ENCODE results near the gene NEK8.
A peak's percentile ranks its signal among the peaks of the same experiment; 100 is the strongest.

The NEK8 gene

DNA sequence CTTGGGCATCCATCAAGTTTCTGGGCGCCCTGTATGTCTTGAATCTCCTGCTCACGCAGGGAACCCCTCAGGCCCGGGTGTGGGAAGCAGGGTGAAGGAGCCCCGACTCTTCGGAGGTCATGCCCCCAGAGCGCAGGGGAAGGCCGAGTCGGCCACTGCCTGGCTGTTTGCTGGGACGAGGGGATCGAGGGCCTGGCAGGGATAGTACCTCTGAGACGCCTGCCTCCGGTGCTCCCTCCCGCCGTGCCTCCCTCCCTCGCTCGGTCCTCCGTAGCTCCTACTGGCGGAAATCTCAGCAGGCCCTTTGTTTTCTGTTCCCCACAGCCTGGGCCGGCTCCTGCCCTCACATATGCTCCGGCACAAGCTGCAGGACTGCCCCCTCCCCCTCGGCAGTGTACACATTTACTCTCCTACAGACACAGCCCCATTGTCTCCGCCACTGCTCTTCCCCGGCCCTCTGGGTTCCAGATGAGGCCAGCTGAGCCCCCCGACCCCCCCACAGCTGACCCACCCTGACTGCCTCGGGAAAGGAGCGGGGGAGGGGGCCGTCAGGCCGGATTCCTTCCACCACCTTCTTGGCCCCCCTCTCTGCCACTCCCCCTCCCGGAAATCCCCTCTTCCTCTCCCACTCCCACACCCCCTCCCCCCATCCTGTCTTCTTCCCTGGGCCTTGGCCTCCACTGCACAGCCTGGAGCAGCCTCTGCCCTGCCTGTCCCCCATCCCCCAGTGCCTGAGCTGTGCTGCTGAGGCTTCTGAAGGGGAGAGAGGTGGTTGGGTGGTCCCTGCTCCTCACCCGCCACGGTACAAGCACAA is 16.6 kb downstream of the NEK8 start:
- DNase-seq (ENCODE audit: low spot score), result peak; percentile 87

DNA sequence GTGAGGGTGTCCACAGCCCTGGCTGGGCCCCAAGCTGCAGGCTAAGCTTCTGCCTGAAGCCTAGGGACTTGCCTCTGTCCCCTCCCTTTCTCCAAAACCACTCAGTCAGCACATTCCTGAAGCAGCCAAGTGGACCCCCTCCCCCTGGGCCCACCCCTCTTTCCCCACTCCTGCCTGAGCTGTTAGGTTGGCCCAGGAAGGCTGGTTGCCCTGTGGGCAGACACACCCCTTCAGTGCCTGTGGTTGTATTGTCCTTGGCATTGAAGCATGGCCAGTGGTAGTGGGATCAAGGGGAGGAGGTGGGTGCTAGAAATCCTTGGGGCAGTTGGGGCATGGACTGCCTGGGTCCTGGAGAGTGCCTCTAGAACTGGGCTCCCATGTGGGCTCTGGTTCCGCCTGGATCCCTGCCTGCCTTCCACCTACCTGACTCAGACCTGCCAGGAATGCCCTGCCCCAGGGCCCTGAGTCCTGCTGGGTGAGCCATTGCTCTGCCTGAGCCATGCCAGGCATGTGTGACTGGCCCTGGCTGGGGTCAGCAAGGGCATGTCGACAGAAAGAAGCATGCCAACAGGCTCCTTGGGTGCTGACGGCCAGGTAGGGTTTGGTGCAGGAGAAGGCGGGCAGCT is 17.3 kb downstream of the NEK8 start:
- no peak for DNase-seq (ENCODE audit: low spot score)

DNA sequence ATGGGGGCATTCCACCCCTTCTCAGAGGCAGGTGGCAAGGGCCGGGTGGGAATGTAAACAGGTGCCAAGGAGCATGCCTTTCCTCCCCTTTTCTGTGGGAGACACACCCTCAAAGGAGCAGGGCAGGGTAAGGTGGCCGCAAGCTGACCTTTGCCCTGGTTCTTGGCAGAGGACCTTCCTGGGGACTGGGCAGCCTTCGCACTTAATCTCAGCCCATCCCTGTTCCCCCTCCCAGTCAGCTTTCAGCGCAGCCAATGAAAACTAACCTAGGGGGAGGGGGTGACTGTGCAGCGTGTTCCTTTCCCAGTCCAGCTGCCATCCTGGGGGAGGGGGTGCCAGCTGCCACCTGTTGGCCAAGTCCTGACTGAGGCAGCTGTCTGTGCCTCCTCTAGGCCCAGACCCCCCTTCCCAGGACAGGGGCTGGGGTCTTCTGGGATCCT is 18.0 kb downstream of the NEK8 start:
- no peak for DNase-seq (ENCODE audit: low spot score)

DNA sequence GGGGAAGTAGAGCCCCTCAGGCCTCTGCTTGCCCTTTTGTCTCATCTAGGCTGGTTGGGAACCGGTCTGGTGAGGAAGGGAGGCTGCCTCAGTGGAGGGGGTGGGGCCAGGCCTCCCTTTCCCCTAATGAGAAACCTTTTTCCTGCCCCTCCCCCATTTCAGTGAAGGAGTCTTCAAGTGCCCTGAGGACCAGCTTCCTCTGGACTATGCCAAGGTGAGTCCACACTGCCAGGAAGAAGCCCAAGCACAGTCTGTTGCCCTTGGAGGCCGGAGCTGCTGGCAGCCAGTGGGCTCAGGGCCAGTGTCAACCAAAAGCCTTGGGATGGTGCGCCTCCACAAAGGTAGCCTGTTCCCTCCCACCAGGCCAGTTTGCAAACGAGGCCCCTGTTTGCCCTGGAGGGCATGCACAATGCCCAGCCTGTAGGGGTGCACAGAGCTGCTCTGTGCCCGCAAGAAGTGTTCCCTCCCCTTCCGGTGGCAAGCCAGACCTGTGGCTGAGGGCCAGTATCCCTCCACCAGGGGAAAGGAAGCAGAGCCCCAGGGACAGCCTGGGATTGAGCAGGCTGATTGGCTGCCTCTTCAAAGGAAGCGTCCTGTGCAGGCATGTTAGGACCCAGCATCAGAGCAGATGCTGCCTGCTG is 18.6 kb downstream of the NEK8 start:
- DNase-seq (ENCODE audit: low spot score), result peak; percentile 74

DNA sequence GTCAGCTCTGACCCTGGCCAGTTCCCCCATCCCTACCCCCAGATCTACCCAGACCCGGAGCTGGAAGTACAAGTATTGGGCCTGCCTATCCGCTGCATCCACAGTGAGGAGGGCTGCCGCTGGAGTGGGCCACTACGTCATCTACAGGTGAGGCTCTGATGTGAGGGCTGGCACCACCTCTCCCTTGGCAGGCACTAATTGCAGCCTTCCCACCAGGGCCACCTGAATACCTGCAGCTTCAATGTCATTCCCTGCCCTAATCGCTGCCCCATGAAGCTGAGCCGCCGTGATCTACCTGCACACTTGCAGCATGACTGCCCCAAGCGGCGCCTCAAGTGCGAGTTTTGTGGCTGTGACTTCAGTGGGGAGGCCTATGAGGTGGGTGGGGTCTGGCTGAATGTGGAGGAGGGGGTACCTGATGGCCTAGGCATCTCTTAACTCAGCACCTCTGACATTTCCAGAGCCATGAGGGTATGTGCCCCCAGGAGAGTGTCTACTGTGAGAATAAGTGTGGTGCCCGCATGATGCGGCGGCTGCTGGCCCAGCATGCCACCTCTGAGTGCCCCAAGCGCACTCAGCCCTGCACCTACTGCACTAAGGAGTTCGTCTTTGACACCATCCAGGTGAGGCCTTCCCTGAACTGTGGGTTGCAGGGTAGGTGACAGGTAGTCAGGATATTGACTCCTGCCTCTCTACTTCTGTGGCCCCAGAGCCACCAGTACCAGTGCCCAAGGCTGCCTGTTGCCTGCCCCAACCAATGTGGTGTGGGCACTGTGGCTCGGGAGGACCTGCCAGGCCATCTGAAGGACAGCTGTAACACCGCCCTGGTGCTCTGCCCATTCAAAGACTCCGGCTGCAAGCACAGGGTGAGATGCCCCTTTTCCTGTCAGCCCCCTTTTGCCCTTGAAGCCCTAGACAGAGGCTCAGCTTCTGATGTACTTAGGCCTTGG is 19.5 kb downstream of the NEK8 start:
- DNase-seq (ENCODE audit: low spot score), result peak; percentile 52

DNA sequence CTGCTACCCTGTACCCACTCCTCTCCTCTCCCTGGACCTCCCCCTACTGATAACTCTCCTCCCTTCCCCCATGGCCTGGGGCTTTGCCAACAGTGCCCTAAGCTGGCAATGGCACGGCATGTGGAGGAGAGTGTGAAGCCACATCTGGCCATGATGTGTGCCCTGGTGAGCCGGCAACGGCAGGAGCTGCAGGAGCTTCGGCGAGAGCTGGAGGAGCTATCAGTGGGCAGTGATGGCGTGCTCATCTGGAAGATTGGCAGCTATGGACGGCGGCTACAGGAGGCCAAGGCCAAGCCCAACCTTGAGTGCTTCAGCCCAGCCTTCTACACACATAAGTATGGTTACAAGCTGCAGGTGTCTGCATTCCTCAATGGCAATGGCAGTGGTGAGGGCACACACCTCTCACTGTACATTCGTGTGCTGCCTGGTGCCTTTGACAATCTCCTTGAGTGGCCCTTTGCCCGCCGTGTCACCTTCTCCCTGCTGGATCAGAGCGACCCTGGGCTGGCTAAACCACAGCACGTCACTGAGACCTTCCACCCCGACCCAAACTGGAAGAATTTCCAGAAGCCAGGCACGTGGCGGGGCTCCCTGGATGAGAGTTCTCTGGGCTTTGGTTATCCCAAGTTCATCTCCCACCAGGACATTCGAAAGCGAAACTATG is 20.4 kb downstream of the NEK8 start:
- DNase-seq (ENCODE audit: low spot score), result peak; percentile 53

DNA sequence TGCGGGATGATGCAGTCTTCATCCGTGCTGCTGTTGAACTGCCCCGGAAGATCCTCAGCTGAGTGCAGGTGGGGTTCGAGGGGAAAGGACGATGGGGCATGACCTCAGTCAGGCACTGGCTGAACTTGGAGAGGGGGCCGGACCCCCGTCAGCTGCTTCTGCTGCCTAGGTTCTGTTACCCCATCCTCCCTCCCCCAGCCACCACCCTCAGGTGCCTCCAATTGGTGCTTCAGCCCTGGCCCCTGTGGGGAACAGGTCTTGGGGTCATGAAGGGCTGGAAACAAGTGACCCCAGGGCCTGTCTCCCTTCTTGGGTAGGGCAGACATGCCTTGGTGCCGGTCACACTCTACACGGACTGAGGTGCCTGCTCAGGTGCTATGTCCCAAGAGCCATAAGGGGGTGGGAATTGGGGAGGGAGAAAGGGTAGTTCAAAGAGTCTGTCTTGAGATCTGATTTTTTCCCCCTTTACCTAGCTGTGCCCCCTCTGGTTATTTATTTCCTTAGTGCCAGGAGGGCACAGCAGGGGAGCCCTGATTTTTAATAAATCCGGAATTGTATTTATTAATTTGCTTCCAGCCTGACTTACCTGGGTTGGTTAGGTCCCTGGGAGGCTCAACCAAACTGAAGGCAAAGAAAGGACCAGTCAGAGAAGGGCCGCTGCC is 21.1 kb downstream of the NEK8 start:
- peak; percentile 58 for DNase-seq (ENCODE audit: low spot score)

DNA sequence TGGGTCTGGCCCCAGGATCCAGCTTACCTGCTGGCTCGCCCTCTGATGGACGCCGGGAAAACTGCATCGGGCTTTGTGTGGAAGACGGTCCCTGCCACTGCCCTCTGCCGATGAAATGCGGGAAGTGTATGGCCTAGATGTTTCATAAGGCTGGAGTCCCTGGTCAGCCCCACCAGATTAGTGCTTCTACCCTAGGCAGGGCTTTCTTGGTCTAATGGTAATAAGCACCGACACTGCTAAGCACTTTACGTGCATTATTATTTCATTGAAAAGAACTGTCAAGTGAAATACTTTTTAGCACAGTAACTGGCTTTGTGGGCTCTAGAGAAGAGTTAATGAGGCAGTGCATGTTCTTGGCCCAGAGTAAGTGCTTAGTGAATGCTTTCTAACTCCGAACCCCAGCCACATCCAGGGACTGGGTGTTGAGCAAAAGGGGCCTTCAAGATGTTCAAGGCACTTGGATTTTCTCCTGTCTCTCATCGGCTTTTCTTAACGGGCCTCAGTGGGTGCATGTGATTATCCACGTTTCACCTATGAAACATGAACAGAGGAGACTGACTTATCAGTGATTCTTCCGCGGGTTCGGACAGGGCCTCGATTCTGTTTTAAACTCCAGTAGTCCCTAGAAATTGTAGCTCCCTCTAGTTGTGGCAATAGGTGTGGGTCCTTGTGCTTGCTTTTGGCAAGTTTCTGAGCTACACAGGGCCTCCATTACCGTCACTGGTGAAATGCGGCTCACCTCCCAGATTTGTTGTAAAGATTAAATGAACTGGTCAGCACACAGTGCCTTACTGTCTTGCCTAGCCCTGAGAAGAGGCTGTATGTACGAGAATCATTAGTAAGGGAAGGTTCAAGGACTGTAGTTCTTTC is 21.8 kb downstream of the NEK8 start:
- DNase-seq (ENCODE audit: low spot score), result peak; percentile 96

DNA sequence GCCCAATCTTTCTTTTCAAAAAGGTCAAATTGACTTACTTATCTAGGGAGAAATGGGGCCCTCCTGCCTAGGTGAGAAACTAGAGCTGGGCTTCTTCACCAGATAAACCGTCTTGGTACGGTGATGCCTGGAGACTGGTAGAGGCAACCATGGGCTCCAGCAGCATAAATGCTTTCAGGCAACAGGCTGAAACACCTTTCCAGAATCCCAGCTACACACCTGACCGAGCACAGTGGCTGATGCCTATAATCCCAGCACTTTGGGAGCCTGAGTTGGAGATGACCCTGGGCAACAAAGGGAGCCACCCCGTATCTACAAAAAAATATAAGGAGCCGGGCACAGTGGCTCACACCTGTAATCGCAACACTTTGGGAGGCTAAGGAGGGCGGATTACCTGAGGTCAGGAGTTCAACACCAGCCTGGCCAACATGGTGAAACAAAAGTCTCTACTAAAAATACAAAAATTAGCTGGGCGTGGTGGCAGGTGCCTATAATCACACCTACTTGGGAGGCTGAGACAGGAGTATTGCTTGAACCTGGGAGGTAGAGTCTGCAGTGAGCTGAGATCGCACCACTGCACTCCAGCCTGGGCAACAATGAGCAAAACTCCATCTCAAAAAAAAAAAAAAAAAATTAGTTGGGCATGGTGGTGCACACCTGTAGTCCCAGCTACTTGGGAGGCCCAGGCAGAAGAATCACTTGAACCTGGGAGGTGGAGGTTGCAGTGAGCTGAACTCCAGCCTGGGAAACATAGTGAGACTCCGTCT is 23.2 kb downstream of the NEK8 start:
- no peak for DNase-seq (ENCODE audit: low spot score)

DNA sequence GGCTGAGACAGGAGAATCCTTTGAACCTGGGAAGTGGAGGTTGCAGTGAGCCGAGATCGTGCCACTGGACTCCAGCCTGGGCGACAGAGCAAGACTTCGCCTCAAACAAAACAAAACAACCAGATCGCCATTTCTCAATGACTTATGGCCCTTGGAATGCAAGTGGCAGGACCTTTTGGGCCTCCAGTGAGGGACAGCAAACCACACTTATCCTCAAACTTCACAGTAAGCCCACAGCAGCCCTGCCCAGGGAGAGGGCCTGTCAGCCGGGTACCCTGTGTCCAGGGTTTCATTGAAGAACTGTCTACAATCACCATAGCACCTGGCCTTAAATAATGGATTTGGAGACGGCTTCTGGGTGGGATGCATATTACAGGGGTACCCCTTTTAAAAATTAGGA is 26.9 kb downstream of the NEK8 start:
- DNase-seq (ENCODE audit: low spot score), result no peak

DNA sequence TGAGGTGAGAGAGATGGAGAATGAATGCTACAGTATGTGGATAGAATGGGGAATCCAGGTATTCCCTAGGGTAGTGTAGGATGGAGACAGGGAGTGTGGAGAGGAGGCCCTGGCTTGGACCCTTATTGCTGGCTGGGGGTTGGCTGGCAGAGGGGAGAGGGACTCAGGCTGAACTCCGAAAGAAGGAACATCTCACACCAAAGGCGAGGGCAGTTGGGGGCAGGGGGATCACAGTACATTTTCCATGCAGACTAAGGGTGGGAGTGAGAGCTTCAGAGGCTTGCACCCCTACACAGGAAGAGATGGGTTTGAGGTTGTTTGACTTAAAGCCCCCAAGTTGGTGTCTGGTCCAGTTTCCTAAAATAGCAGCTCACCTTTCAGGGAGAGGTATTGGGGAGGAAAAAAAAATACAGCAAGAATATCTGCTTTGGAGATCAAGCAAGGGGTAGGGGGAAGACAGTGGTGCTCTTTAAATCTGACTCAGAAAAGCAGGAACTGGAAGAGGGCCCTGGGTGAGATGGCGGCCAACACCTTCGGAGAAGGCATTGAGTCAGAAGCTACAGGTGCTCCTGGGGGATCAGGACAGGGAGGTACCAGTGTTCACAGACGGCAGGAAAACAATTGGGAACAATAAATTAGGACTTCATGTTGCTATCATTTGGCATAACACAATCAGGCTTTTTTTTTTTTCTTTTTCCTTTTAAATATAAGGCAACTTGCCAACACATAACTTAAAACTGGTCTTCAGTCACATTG is 27.6 kb downstream of the NEK8 start:
- DNase-seq (ENCODE audit: low spot score), result no peak

DNA sequence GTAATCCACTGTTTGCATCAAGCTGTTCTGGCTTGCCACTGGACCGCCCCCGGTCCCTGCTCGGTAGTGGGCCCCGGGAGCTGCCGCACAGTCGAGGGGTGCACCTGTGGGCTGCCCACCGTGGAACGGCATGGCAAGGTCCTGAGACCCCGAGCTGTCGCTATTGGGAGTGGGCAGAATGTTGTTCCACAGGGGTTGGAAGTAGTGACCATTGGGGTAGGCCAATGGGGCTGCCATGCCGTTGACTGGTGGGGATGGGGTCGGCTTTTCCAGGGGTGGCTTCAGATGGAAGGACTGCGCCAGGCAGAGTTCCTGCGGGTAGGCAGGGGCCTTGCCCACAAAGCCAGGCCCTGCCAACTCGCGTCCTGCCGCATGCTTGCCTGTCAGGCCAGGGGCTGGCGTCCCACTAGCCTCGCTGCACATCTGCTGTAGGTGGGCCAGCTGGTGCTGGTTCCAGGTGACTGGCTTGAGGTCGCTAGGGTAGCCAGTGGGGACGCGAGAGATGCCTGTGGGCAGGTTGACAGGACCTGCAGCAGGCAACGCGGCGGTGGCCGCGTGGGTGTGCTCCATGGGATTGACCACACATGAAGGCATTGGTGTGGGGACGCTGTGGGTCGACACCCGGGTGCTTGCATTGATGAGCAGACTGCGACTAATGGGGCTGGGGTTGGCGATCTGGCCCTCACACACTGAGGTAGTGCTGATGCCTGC is 30.0 kb downstream of the NEK8 start:
- no peak for DNase-seq (ENCODE audit: low spot score)

DNA sequence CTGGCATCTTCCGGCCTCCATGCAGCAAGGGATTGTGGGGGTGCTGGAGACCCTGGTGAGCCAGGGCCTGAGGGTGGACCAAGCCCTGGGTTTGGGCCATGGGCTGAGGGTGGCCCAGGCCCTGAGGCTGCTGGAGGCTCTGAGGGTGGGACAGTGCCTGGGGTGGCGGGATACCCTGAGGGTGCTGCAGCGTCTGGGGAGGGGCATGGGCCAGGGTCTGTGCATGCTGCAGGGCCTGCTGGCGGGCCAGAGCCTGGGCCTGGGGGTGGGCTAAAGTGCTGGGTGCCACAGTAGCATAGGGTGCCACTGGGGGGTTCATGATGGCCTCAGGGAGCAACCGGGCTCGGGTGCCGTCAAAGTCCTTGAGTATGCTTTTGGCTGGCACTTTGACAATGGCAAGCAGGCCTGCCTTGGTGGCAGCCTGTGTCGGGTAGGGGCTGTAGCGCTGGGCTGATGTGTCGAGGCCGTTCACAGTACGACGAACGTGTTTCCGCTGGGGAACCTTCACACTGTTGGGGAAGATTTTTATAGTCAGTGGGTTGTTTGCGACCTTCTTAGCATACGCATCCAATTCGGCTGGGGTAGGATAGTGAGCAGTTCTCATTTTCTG is 30.8 kb downstream of the NEK8 start:
- DNase-seq (ENCODE audit: low spot score), result no peak

DNA sequence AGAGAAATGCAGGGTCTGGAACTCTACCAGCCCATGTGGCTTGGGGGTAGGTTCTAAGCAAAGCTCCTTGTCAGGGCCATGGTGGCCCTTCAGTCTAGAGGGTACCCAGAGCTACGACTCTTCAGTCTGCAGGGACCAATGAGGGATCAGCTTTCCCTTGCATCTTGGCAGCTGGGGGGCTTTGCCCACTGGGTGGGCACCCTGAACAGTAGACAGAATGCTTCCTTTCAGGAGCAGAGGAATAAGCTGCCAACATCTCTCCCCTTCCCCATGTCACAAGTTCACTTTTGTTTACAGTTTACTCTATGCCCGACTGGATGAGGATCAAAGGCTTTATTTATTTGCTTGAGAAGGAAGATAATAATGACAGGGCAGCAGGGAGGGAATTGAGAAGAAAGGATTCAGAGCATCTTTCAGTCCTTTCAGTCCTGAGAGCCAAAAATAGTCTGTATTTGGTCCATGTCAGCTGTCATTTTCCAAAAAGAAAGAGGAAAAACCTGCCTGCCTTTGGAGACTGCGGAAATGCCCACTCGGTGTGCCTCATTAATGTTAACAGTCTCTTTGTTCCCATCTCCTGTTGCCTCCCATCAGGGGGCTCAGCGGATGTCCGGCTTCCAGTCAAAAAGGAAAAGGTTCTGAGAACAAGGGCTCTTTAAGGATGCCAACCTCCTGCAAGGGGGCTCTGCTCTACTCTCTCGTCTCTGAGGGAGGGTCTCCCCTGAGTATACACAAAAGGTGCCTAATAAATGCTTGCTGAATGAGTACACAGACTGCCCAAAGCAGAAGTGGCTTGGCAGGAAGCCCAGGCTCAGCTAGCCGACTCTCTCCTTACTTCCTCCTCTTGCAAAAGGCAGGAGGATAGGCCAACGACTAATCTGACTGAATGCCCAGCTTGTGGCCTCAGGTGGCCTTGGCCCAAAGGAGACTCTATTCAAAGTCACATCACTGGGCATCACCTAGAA is 32.3 kb downstream of the NEK8 start:
- no peak for DNase-seq (ENCODE audit: low spot score)

DNA sequence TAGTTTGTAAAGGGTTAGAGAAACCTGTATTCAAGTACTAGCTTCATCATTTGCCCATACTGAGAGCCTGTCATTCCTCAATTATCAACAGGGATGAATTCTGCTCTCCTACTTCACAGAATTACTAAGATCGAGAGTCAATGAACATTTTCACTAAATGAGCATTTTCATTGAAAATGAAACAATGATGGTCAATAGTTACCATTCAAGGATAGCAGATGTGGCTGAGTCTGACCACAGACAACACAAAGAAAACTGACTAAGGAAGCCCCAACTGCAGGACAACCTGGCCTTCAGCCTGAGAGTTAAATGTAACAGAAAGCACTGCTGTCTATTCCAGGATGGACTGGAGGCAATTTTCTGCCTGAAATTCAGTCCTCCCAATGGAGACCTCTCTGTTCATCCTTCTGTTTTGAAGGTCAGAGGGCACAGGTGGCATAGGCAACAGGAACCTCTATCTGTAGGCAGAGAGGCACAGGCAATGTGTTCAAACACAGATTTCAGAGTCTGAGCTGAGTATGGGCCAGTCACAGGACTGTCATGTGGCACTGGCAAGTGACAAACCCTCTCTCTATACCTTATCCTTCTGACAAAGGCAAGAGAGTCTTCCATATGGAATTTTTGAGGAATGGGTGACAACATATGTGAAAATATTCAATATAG is 34.7 kb downstream of the NEK8 start:
- no peak for DNase-seq (ENCODE audit: low spot score)

Data from ecto neural progenitor cell (in vitro differentiated cells).